ENCODE measurements around the gene PDIA2.

The PDIA2 gene

GRCh38 chr16:282491-282890, 473 bp upstream of the PDIA2 start:
- DNase-seq: no peak
- Histone ChIP-seq H3K27me3 (ENCODE audit: insufficient read depth, low read depth, severe bottlenecking) (no peaks in the 10 kb centered on the region), H3K9me3 (ENCODE audit: severe bottlenecking) (no peaks in the 10 kb centered on the region), H3K36me3 (peaks cover 4% of the 10 kb centered on the region; the same call in 1 of the 2 replicates), H3K27ac (no peak overlapping the region), H3K4me3 (ENCODE audit: low read depth, low read length) (no peak overlapping the region)
- no peak for TF ChIP-seq CTCF (IDR thresholded peaks at IDR 0.05; ENCODE audit: low read depth, low read length)

GRCh38 chr16:284204-285120, 1.5 kb downstream of the PDIA2 start:
- Histone ChIP-seq H3K27ac (no peak overlapping the region), H3K27me3 (ENCODE audit: insufficient read depth, low read depth, severe bottlenecking) (no peaks in the 10 kb centered on the region), H3K36me3 (peaks cover 16% of the 10 kb centered on the region), H3K9me3 (ENCODE audit: severe bottlenecking) (no peaks in the 10 kb centered on the region), H3K4me3 (ENCODE audit: low read depth, low read length) (no peak overlapping the region)
- no peak for DNase-seq
- no peak for TF ChIP-seq CTCF (IDR thresholded peaks at IDR 0.05; ENCODE audit: low read depth, low read length)

- no peak for DNase-seq
- Histone ChIP-seq H3K27ac (no peak overlapping the region), H3K9me3 (ENCODE audit: severe bottlenecking) (no peaks in the 10 kb centered on the region), H3K4me3 (ENCODE audit: low read depth, low read length) (no peak overlapping the region), H3K27me3 (ENCODE audit: insufficient read depth, low read depth, severe bottlenecking) (no peaks in the 10 kb centered on the region), H3K36me3 (peaks cover 21% of the 10 kb centered on the region)
- no peak for TF ChIP-seq CTCF (IDR thresholded peaks at IDR 0.05; ENCODE audit: low read depth, low read length)
These were observed 2.4 kb downstream of the PDIA2 start for GRCh38 chr16:285146-286055.

- TF ChIP-seq CTCF (IDR thresholded peaks at IDR 0.05; ENCODE audit: low read depth, low read length): no peak
- H3K4me3 ChIP-seq (ENCODE audit: low read depth, low read length): no peak overlapping the region
- peaks cover 34% of the 10 kb centered on the region for H3K36me3 ChIP-seq
- no peaks in the 10 kb centered on the region for H3K27me3 ChIP-seq (ENCODE audit: insufficient read depth, low read depth, severe bottlenecking)
- H3K27ac ChIP-seq: peak overlapping the region; percentile 43
- peak; percentile 67 for DNase-seq
- no peaks in the 10 kb centered on the region for H3K9me3 ChIP-seq (ENCODE audit: severe bottlenecking)
These were observed 3.7 kb downstream of the PDIA2 start for GRCh38 chr16:286491-287297.

- Histone ChIP-seq H3K27ac (peak overlapping the region; percentile 43), H3K4me3 (ENCODE audit: low read depth, low read length) (no peak overlapping the region), H3K9me3 (ENCODE audit: severe bottlenecking) (no peaks in the 10 kb centered on the region), H3K27me3 (ENCODE audit: insufficient read depth, low read depth, severe bottlenecking) (no peaks in the 10 kb centered on the region), H3K36me3 (peaks cover 39% of the 10 kb centered on the region)
- DNase-seq: peak; percentile 42
- 0 out of 2 replicates have a peak, but pooled peaks have one; percentile 7 for TF ChIP-seq CTCF (IDR thresholded peaks at IDR 0.05; ENCODE audit: low read depth, low read length)
These were observed 4.4 kb downstream of the PDIA2 start for GRCh38 chr16:287298-287811.

Data from WERI-Rb-1 (cell line).